Adipocyte (in vitro differentiated cells): ENCODE measurements around the gene FAM168B.
"Not testable (repeated sequence)": the region's sequence is repeated elsewhere in the genome, so short reads cannot be mapped to it uniquely, and the experiment has no call there.

Experiments
- DNase-seq: peaks from one replicate; pipeline ENCODE4 v3.0.0-alpha.2; 2015; ENCODE audit warnings: low read depth
- H3K27me3 ChIP-seq: replicated peaks from 2 replicates; pipeline ENCODE4 v1.7.0; 2013; ENCODE audit warnings: mild to moderate bottlenecking, low read length, moderate library complexity; ENCODE audit not compliant: control insufficient read depth, insufficient read depth
- H3K36me3 ChIP-seq: 2 replicates; pipeline ENCODE4 v1.7.0; 2013; ENCODE audit warnings: low read length, mild to moderate bottlenecking, moderate library complexity; ENCODE audit not compliant: control insufficient read depth, insufficient read depth, severe bottlenecking
- H3K4me1 ChIP-seq: 2 replicates; pipeline ENCODE4 v1.7.0; 2013; ENCODE audit warnings: mild to moderate bottlenecking, low read length, moderate library complexity; ENCODE audit not compliant: control insufficient read depth, insufficient read depth
- H3K4me3 ChIP-seq: 2 replicates; pipeline ENCODE4 v1.7.0; 2013; ENCODE audit warnings: mild to moderate bottlenecking, low read length, moderate library complexity
- H3K9ac ChIP-seq: 2 replicates; pipeline ENCODE4 v1.7.0; 2013; ENCODE audit warnings: mild to moderate bottlenecking, low read length, moderate library complexity
- H3K9me3 ChIP-seq: 2 replicates; pipeline ENCODE4 v1.7.0; 2013; ENCODE audit warnings: mild to moderate bottlenecking, low read length, moderate library complexity; ENCODE audit not compliant: control insufficient read depth

FAM168B gene

GRCh38 chr2:131093696-131094462 lies 619 bp upstream of the FAM168B start:
- H3K4me1 ChIP-seq, result peaks cover 4% of the 10 kb centered on the region
- H3K4me3 ChIP-seq, result peak overlapping the region; percentile 92
- H3K27me3 ChIP-seq, result no peaks in the 10 kb centered on the region
- H3K9me3 ChIP-seq, result no peaks in the 10 kb centered on the region
- peaks cover 2% of the 10 kb centered on the region for H3K36me3 ChIP-seq
- H3K9ac ChIP-seq, result peak overlapping the region; percentile 97
- peak; percentile 87 for DNase-seq

- no peak for DNase-seq
- peak overlapping the region; percentile 97 for H3K9ac ChIP-seq
- H3K4me1 ChIP-seq, result peaks cover 4% of the 10 kb centered on the region
- peaks cover 16% of the 10 kb centered on the region for H3K36me3 ChIP-seq
- no peaks in the 10 kb centered on the region for H3K27me3 ChIP-seq
- peak overlapping the region; percentile 92 for H3K4me3 ChIP-seq
- no peaks in the 10 kb centered on the region for H3K9me3 ChIP-seq
These were observed 728 bp downstream of the FAM168B start for GRCh38 chr2:131092458-131093005.

GRCh38 chr2:131085646-131086045 lies 7.6 kb downstream of the FAM168B start:
- H3K9ac ChIP-seq, result no peak overlapping the region
- no peaks in the 10 kb centered on the region for H3K27me3 ChIP-seq
- DNase-seq, result no peak
- no peaks in the 10 kb centered on the region for H3K4me1 ChIP-seq
- H3K36me3 ChIP-seq, result peaks cover 54% of the 10 kb centered on the region
- no peak overlapping the region for H3K4me3 ChIP-seq
- H3K9me3 ChIP-seq, result no peaks in the 10 kb centered on the region

GRCh38 chr2:131081190-131081589 lies 12.1 kb downstream of the FAM168B start:
- Histone ChIP-seq H3K9ac (no peak overlapping the region), H3K36me3 (peaks cover 71% of the 10 kb centered on the region), H3K9me3 (no peaks in the 10 kb centered on the region), H3K4me1 (peaks cover 13% of the 10 kb centered on the region), H3K4me3 (no peak overlapping the region), H3K27me3 (no peaks in the 10 kb centered on the region)
- DNase-seq, result no peak

- peaks cover 68% of the 10 kb centered on the region for H3K36me3 ChIP-seq
These were observed 13.3 kb downstream of the FAM168B start for GRCh38 chr2:131079931-131080330.

GRCh38 chr2:131077966-131078365 lies 15.3 kb downstream of the FAM168B start:
- Histone ChIP-seq H3K4me1 (peaks cover 17% of the 10 kb centered on the region), H3K9ac (no peak overlapping the region), H3K27me3 (no peaks in the 10 kb centered on the region), H3K36me3 (peaks cover 73% of the 10 kb centered on the region), H3K4me3 (no peak overlapping the region), H3K9me3 (no peaks in the 10 kb centered on the region)
- DNase-seq, result no peak

More at GRCh38 chr2:131079931-131080330, 13.3 kb downstream of the FAM168B start:
- H3K9me3 ChIP-seq, H3K4me3 ChIP-seq, H3K9ac ChIP-seq, DNase-seq, H3K27me3 ChIP-seq: not testable (repeated sequence)
- H3K4me1 ChIP-seq, result peaks cover 17% of the 10 kb centered on the region

GRCh38 chr2:131077182-131077846 lies 15.9 kb downstream of the FAM168B start:
- Histone ChIP-seq H3K27me3 (no peaks in the 10 kb centered on the region), H3K9me3 (no peaks in the 10 kb centered on the region), H3K4me1 (peaks cover 17% of the 10 kb centered on the region), H3K36me3 (peaks cover 76% of the 10 kb centered on the region), H3K9ac (no peak overlapping the region), H3K4me3 (no peak overlapping the region)
- DNase-seq, result no peak

- no peaks in the 10 kb centered on the region for H3K9me3 ChIP-seq
- H3K36me3 ChIP-seq, result peaks cover 74% of the 10 kb centered on the region
- peaks cover 17% of the 10 kb centered on the region for H3K4me1 ChIP-seq
- H3K27me3 ChIP-seq, result no peaks in the 10 kb centered on the region
- H3K9ac ChIP-seq, result no peak overlapping the region
- H3K4me3 ChIP-seq, result no peak overlapping the region
- no peak for DNase-seq
These were observed 16.6 kb downstream of the FAM168B start for GRCh38 chr2:131076707-131077106.

GRCh38 chr2:131075578-131075977 lies 17.7 kb downstream of the FAM168B start:
- H3K27me3 ChIP-seq, H3K9ac ChIP-seq, DNase-seq, H3K4me3 ChIP-seq, H3K9me3 ChIP-seq: not testable (repeated sequence)
- Histone ChIP-seq H3K4me1 (peaks cover 17% of the 10 kb centered on the region), H3K36me3 (peaks cover 74% of the 10 kb centered on the region)

GRCh38 chr2:131068172-131068571 lies 25.1 kb downstream of the FAM168B start:
- peaks cover 52% of the 10 kb centered on the region for H3K36me3 ChIP-seq
- H3K9me3 ChIP-seq, H3K9ac ChIP-seq, H3K4me3 ChIP-seq, H3K27me3 ChIP-seq, DNase-seq, H3K4me1 ChIP-seq: not testable (repeated sequence)

- Histone ChIP-seq H3K36me3 (peaks cover 54% of the 10 kb centered on the region), H3K4me3 (no peak overlapping the region)
- no peak for DNase-seq
These were observed 25.7 kb downstream of the FAM168B start for GRCh38 chr2:131067465-131068125.

More at GRCh38 chr2:131067465-131068125, 25.7 kb downstream of the FAM168B start:
- Histone ChIP-seq H3K9me3 (no peaks in the 10 kb centered on the region), H3K4me1 (peaks cover 3% of the 10 kb centered on the region), H3K27me3 (no peaks in the 10 kb centered on the region), H3K9ac (no peak overlapping the region)
